ENCODE data around the gene CTIF. TPM values are rescaled to one million over a fixed set of nuclear protein-coding genes. Genes with fewer than 3 reads are reported as not detected.

CTIF gene
- total RNA-seq, 2 experiments from 2014 or later = 3.2 to 3.5 TPM

DNA sequence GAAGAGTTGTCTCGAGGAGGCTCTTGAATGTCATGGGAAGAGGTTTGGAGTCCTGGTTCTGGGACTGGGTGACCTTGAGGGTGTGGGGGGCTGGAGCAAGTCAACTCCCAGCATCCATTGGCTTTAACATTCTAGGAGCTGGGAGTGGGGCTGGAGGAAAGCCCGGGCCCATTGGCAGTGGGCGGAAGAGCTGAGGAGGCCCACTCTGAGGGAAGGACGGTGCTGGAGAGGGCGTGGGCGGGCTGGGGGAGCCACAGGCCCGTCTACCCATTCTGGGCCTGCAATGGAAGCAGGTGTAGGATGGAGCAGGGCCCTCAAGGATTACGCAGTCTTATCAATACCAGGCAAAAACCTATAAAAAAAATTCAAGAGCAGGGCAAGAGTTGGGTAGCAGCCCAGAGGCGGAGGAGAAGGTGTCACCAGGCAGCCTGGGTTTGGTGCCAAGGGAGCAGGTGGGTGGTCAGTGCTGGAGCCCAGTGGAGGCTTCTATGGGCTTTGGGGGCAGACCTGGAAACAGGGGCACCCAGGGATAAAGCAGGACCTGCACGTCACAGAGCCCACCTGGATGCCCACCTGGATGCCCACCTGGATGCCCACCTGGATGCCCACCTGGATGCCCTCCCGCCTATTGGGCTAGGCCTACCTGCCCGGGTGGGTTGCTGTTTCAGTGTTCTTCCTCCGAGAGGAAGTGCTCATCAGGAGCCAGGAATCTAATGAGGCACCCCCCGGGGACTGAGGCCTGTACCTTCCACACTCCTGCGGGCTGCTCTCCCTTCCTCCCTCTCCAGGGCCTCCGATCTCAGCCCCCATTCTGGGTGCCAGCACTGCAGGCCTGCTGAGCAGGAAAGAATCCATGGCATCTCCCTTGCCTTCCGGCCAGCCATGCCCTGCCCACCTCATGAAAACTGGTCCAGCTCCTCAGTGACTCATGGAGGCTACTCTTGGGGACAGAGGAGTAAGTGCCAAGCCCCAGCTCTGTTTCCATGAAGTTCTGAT lies 71.3 kb downstream of the CTIF start:
- ChIA-PET CTCF (no interaction called here), POLR2A (no interaction called here)
- H3K9me3 Mint-ChIP-seq = no peaks in the 10 kb centered on the region
- DNase-seq = no peak
- H3K36me3 Mint-ChIP-seq (ENCODE audit: low read depth) = no peaks in the 10 kb centered on the region
- no peak overlapping the region for H3K27ac Mint-ChIP-seq
- no peak for TF ChIP-seq CTCF (IDR thresholded peaks at IDR 0.05)
- H3K4me3 Mint-ChIP-seq = no peak overlapping the region
- no peaks in the 10 kb centered on the region for H3K4me1 Mint-ChIP-seq (ENCODE audit: low read depth)
- H3K27me3 Mint-ChIP-seq = no peaks in the 10 kb centered on the region
- intact Hi-C loops (cut with micrococcal nuclease) = no loop called here
- no peak for ATAC-seq

DNA sequence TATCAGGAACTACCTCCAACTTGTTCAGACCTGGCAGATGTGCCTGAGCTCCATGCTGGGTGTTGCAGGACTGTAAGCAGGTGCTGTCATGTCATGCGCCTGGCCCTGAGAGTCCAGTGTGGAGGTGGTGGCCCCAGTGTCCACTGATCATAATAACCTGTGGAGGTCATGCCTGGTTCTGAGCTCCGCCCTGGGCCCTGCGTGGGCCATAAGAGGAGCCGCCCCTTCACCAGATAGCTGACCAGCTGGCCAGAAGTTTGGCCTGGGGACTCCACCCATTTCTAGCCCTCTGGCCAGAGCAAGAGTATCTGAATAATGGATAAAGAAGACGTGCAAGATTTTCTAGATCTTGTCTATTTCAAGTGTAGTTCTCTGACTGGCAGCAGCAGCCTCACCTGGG lies 72.4 kb downstream of the CTIF start:
- ATAC-seq (no peak), DNase-seq (no peak)
- TF ChIP-seq CTCF (IDR thresholded peaks at IDR 0.05) = no peak
- Mint-ChIP-seq H3K36me3 (ENCODE audit: low read depth) (no peaks in the 10 kb centered on the region), H3K4me3 (no peak overlapping the region), H3K4me1 (ENCODE audit: low read depth) (no peaks in the 10 kb centered on the region), H3K9me3 (no peaks in the 10 kb centered on the region), H3K27ac (no peak overlapping the region), H3K27me3 (no peaks in the 10 kb centered on the region)
- ChIA-PET CTCF (no interaction called here), POLR2A (no interaction called here)
- intact Hi-C loops (cut with micrococcal nuclease) = no loop called here

DNA sequence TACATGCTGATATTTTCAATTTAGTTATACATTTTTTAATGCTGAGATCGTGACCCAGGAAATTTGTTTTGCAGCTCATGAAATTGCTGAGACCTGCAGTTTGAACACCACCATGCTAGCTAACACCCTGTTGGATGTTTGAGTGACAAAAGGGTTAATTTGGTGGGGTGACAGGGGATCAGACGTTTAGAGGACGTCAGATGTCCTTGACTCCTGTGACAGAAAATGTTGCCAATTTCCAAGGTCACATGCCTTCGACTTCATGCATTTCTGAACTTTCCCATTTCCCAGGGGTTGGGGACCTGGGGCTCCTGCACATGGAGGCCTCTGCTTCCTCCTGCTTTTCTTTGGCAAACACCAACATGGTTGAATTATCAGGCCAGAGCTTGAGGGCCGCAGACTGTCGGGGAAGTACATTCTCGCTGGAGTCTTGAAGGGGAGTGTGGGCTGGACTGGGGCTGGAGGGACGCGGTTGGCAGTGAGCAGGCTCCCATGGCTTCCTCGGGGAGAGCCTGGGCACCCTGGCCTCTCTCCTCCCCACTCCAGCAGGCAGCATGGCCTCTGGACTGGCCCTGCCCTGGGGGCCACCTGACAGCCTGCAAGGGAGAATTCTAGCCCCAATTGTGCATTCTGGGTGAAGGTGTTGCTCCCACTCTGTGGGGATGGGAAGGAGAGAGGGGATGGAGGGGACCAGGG lies 73.1 kb downstream of the CTIF start:
- H3K27ac Mint-ChIP-seq = no peak overlapping the region
- H3K9me3 Mint-ChIP-seq = no peaks in the 10 kb centered on the region
- ChIA-PET POLR2A (no interaction called here), CTCF (no interaction called here)
- H3K36me3 Mint-ChIP-seq (ENCODE audit: low read depth) = no peaks in the 10 kb centered on the region
- no peaks in the 10 kb centered on the region for H3K4me1 Mint-ChIP-seq (ENCODE audit: low read depth)
- no peaks in the 10 kb centered on the region for H3K27me3 Mint-ChIP-seq
- no peak for TF ChIP-seq CTCF (IDR thresholded peaks at IDR 0.05)
- H3K4me3 Mint-ChIP-seq = no peak overlapping the region
- no peak for ATAC-seq
- intact Hi-C loops (cut with micrococcal nuclease) = no loop called here
- DNase-seq = no peak

DNA sequence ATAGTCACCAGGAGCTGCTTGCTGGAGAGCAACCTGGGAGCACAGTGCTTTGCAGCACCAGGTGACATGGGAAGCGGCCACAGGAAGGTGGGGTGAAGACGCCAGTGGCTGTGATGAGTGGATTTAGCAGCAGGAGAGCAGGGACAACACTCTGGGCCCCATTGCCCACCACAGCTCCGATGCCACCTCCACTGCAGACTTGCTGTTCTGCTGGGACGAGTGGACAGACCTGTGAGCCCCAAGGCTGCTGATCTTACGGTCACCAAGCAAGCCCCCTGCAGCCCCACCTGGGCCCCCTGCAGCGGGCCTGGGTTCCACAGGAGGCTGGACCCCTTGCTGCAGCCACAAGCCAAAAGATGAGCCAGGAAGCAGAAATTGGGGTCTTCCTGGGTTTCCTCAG lies 73.7 kb downstream of the CTIF start:
- H3K4me1 Mint-ChIP-seq (ENCODE audit: low read depth) = no peaks in the 10 kb centered on the region
- intact Hi-C loops (cut with micrococcal nuclease) = no loop called here
- TF ChIP-seq CTCF (IDR thresholded peaks at IDR 0.05) = no peak
- POLR2A ChIA-PET = no interaction called here
- H3K36me3 Mint-ChIP-seq (ENCODE audit: low read depth) = no peaks in the 10 kb centered on the region
- no peaks in the 10 kb centered on the region for H3K27me3 Mint-ChIP-seq
- no peak for DNase-seq
- no peak overlapping the region for H3K27ac Mint-ChIP-seq
- no peak for ATAC-seq
- no peak overlapping the region for H3K4me3 Mint-ChIP-seq
- CTCF ChIA-PET = no interaction called here
- H3K9me3 Mint-ChIP-seq = no peaks in the 10 kb centered on the region

DNA sequence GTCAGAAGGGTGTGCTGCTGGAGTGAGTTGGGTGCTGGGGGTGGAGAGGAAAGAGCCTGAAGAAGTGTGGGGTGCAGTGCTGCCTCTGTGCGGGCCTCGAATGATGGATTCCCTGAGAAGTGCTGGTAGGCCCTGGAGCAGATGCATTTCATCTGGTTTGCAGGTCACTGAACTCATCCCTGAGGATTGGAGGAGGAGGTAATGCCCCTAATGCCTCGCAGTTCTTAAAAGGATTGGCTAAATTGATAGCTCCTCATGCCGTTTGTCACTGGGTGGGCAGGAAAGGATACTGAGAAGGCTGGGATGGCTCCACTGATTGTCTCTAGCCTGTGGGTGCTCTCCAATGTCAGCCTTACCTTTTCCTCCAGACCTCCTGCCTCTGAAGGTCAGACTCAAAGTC lies 74.1 kb downstream of the CTIF start:
- no peak overlapping the region for H3K27ac Mint-ChIP-seq
- no peaks in the 10 kb centered on the region for H3K27me3 Mint-ChIP-seq
- ATAC-seq (no peak), DNase-seq (no peak)
- intact Hi-C loops (cut with micrococcal nuclease) = no loop called here
- no peaks in the 10 kb centered on the region for H3K4me1 Mint-ChIP-seq (ENCODE audit: low read depth)
- POLR2A ChIA-PET = no interaction called here
- CTCF ChIA-PET = no interaction called here
- H3K9me3 Mint-ChIP-seq = no peaks in the 10 kb centered on the region
- TF ChIP-seq CTCF (IDR thresholded peaks at IDR 0.05) = no peak
- H3K4me3 Mint-ChIP-seq = no peak overlapping the region
- no peaks in the 10 kb centered on the region for H3K36me3 Mint-ChIP-seq (ENCODE audit: low read depth)
